ENCODE measurements around the gene COL8A1. TPM values are rescaled to one million over a fixed set of nuclear protein-coding genes. Genes with fewer than 3 reads are reported as not detected.

COL8A1 gene
- total RNA-seq, 1 experiment from 2014 or later: 0.13 TPM

- BruUV-seq (replicated peaks): no TSS peak
- H3K27ac ChIP-seq (ENCODE audit: low read length): no peak overlapping the region
Measured at GRCh38 chr3:99669879-99670555, 31.6 kb downstream of the COL8A1 start.

GRCh38 chr3:99670556-99670950 is 32.2 kb downstream of the COL8A1 start:
- DNase-seq (ENCODE audit: low read depth, low spot score) (no peak), ATAC-seq (no peak)
- BruUV-seq (replicated peaks): no TSS peak
- no peak for TF ChIP-seq CTCF (IDR thresholded peaks at IDR 0.05)
- no peak for TF ChIP-seq POLR2AphosphoS5 (IDR thresholded peaks at IDR 0.05; ENCODE audit: low read depth, low read length)
- no peak for TF ChIP-seq TCF7L2 (IDR thresholded peaks at IDR 0.05; ENCODE audit: low read depth, low read length)
- Histone ChIP-seq H3K36me3 (ENCODE audit: control insufficient read depth, insufficient read depth, low read length) (no peaks in the 10 kb centered on the region; the same call in 1 of the 2 replicates), H3K27ac (ENCODE audit: low read length) (no peak overlapping the region), H3K4me3 (ENCODE audit: low read depth in 2 of 2, low read length in 2 of 2) (no peak overlapping the region), H3K9me3 (ENCODE audit: control insufficient read depth, insufficient read depth, low read depth, low read length) (no peaks in the 10 kb centered on the region), H3K27me3 (ENCODE audit: control insufficient read depth, insufficient read depth, low read length) (peaks cover 8% of the 10 kb centered on the region; the same call in 1 of the 2 replicates), H3K4me1 (ENCODE audit: control insufficient read depth, insufficient read depth, low read length) (no peaks in the 10 kb centered on the region)
- POLR2A ChIA-PET: no interaction called here
- intact Hi-C loops (cut with micrococcal nuclease; ENCODE audit: unreplicated experiment): no loop called here
- in situ Hi-C loops (cut with HindIII; ENCODE audit: low pct_unique_long_range_greater_than_20kb, low sequenced_read_pairs): no loop called here
- CTCF ChIA-PET: interaction anchor here (0.6 kb wide), 1 partner anchor 707 kb away, joined by 3 read pairs; no protein-coding TSS in a partner anchor

More at GRCh38 chr3:99669879-99670555, 31.6 kb downstream of the COL8A1 start:
- DNase-seq (ENCODE audit: low read depth, low spot score) (no peak), ATAC-seq (no peak)
- no peaks in the 10 kb centered on the region for H3K4me1 ChIP-seq (ENCODE audit: control insufficient read depth, insufficient read depth, low read length)
- no peaks in the 10 kb centered on the region for H3K9me3 ChIP-seq (ENCODE audit: control insufficient read depth, insufficient read depth, low read depth, low read length)
- peaks cover 8% of the 10 kb centered on the region; the same call in 1 of the 2 replicates for H3K27me3 ChIP-seq (ENCODE audit: control insufficient read depth, insufficient read depth, low read length)
- in situ Hi-C loops (cut with HindIII; ENCODE audit: low pct_unique_long_range_greater_than_20kb, low sequenced_read_pairs): no loop called here
- CTCF ChIA-PET: interaction anchor here (0.6 kb wide), 1 partner anchor 706 kb away, joined by 3 read pairs; no protein-coding TSS in a partner anchor
- no peak for TF ChIP-seq REST (IDR thresholded peaks at IDR 0.05; ENCODE audit: insufficient read depth in 1 of 2, low read depth in 2 of 2, low read length in 1 of 2)
- no peak for TF ChIP-seq TCF7L2 (IDR thresholded peaks at IDR 0.05; ENCODE audit: low read depth, low read length)
- no peak for TF ChIP-seq POLR2AphosphoS5 (IDR thresholded peaks at IDR 0.05; ENCODE audit: low read depth, low read length)
- TF ChIP-seq SIN3A (IDR thresholded peaks at IDR 0.05; ENCODE audit: borderline replicate concordance, insufficient read depth, low read depth, low read length): no peak
- TF ChIP-seq CTCF (IDR thresholded peaks at IDR 0.05): no peak
- H3K36me3 ChIP-seq (ENCODE audit: control insufficient read depth, insufficient read depth, low read length): no peaks in the 10 kb centered on the region; the same call in 1 of the 2 replicates
- POLR2A ChIA-PET: no interaction called here
- intact Hi-C loops (cut with micrococcal nuclease; ENCODE audit: unreplicated experiment): no loop called here
- H3K4me3 ChIP-seq (ENCODE audit: low read depth in 2 of 2, low read length in 2 of 2): no peak overlapping the region

Measured in Panc1 (cell line).